Skeletal muscle tissue (tissue), 4 donors: ENCODE measurements around the gene BLMH. TPM values are rescaled to one million over a fixed set of nuclear protein-coding genes. Genes with fewer than 3 reads are reported as not detected.

Experiments
- H3K27ac ChIP-seq: one replicate; pipeline ENCODE4 v1.7.0; 2013; ENCODE audit warnings: mild to moderate bottlenecking, low read depth, low read length, inconsistent platforms
- H3K27me3 ChIP-seq, 3 donors: one replicate each; pipeline ENCODE4 v1.7.0; 2013; ENCODE audit warnings: low read length in 3 of 3; ENCODE audit not compliant: control insufficient read depth in 3 of 3, insufficient read depth in 3 of 3
- H3K36me3 ChIP-seq, 3 donors: one replicate each; pipeline ENCODE4 v1.7.0; 2013; ENCODE audit warnings: low read length in 3 of 3; ENCODE audit not compliant: control insufficient read depth in 3 of 3, insufficient read depth in 3 of 3
- H3K4me1 ChIP-seq, 3 donors: one replicate each; pipeline ENCODE4 v1.7.0; 2013; ENCODE audit warnings: low read length in 3 of 3, mild to moderate bottlenecking in 3 of 3; ENCODE audit not compliant: control insufficient read depth in 3 of 3, insufficient read depth in 3 of 3
- H3K4me3 ChIP-seq, 3 donors: one replicate each; pipeline ENCODE4 v1.7.0; 2013; ENCODE audit warnings: low read length in 3 of 3
- H3K9ac ChIP-seq, 3 donors: one replicate each; pipeline ENCODE4 v1.7.0; 2013; ENCODE audit warnings: low read length in 3 of 3, mild to moderate bottlenecking in 3 of 3, moderate library complexity in 2 of 3, low read depth in 1 of 3
- H3K9me3 ChIP-seq, 3 donors: one replicate each; pipeline ENCODE4 v1.7.0; 2013; ENCODE audit warnings: low read length in 3 of 3; ENCODE audit not compliant: control insufficient read depth in 3 of 3
- total RNA-seq: library from RNA; depleted of rRNA; stranded (reverse); fragments of >200 nt; gene quantifications from one replicate; pipeline ENCODE4 v1.2.3, GENCODE V29; 2014
- donor health status: Osteomylitis.

Gene BLMH
- total RNA-seq, 1 donor from 2014 or later = 37.1 TPM

DNA sequence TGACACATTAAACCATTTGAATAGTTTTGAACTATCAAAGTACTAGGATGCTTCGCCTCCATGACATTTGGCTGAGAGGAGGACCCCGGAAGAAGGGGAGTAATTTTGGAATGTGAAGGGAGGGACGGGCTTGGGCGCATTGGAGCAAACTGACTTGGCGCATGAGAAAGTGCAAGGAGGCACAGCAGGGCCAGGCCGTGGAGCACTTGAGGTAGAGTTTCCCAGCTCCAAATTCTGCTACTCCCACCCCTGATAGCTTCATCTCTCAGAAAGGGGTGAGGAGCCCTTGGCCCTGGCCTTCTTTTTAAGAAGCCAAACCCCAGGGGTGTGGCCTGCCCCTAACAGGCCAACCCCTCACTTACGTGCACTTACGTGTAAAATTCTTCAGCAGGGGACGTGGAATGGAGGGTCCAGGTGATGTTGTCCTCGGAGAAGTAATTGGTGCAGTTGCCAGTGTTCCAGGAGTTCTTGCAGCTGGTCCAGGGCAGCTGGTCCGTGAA is 73.9 kb downstream of the BLMH start:
- Histone ChIP-seq H3K4me3 (no peak overlapping the region), H3K9ac (no peak overlapping the region), H3K4me1 (no peaks in the 10 kb centered on the region), H3K27me3 (peaks cover 0 to 6% (median 2%) of the 10 kb centered on the region in 3 donors), H3K27ac (no peak overlapping the region), H3K9me3 (no peaks in the 10 kb centered on the region), H3K36me3 (no peaks in the 10 kb centered on the region)

DNA sequence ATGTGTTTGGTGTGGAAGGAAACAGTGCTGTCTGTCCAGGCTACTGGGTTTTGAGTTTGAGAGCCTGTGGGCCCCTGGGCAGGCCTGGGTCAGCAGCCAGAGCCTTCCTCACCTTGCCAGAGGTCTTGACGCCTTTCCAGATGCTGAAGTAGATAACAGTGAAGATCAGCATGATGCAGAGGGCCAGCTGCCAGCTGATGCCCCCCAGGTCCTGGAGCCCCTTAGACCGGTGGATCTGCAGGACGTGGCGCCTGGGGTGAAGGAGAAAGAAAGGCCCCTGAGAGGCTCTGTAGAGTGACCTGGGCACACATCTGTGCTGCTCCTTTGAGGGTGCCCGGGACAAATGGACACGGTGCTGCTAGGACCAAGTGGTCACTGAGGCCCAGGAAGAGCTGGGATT is 74.7 kb downstream of the BLMH start:
- H3K4me3 ChIP-seq = no peak overlapping the region
- peaks cover 0 to 3% (median 2%) of the 10 kb centered on the region in 3 donors for H3K27me3 ChIP-seq
- H3K9me3 ChIP-seq = no peaks in the 10 kb centered on the region
- no peak overlapping the region for H3K27ac ChIP-seq
- H3K36me3 ChIP-seq = no peaks in the 10 kb centered on the region
- no peak overlapping the region for H3K9ac ChIP-seq
- no peaks in the 10 kb centered on the region for H3K4me1 ChIP-seq

DNA sequence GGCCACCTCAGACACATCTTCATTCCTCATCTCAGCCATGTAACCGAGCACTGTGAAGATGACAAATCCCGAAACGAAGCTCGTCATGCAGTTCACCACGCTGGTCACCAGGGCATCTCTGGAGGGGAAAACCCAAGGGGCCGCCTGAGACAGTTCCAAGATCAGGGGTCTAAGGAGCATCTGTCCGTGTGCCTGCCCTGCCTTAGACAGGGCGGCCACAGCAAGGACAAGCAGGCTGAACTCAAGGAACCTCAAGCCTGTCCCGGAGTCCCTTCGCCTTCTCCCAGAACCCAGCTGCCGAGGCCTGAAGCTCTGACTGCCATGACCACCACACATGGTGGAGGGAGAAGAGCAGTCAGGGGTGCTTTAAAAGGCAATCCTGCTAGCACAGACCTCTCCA is 79.0 kb downstream of the BLMH start:
- H3K27ac ChIP-seq = no peak overlapping the region
- no peak overlapping the region for H3K4me3 ChIP-seq
- no peak overlapping the region for H3K9ac ChIP-seq
- no peaks in the 10 kb centered on the region for H3K9me3 ChIP-seq
- H3K27me3 ChIP-seq = peaks cover 0 to 6% (median 3%) of the 10 kb centered on the region in 3 donors
- no peaks in the 10 kb centered on the region for H3K36me3 ChIP-seq
- no peaks in the 10 kb centered on the region for H3K4me1 ChIP-seq

DNA sequence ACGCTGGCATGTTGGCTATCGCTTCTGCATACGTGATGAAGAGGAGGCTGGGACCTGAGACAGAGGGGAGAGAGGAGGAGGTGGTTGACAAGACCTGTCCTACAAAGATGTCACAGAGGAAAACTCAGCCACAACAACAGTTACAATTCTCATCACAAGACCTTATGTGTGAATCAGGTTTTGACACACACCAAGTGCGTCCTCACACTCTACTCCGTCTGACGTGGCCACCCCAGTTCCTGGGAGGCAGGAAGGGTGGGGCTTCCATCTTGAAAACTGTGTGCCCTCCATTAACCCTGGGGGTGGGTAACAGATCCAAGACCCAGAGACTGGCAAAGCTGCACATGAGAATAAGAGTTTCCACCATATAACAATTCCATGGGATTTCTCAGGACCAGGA is 80.4 kb downstream of the BLMH start:
- no peak overlapping the region for H3K27ac ChIP-seq
- no peaks in the 10 kb centered on the region for H3K4me1 ChIP-seq
- H3K9ac ChIP-seq = no peak overlapping the region
- H3K9me3 ChIP-seq = no peaks in the 10 kb centered on the region
- H3K36me3 ChIP-seq = no peaks in the 10 kb centered on the region
- H3K4me3 ChIP-seq = no peak overlapping the region
- peaks cover 0 to 7% (median 5%) of the 10 kb centered on the region in 3 donors for H3K27me3 ChIP-seq

DNA sequence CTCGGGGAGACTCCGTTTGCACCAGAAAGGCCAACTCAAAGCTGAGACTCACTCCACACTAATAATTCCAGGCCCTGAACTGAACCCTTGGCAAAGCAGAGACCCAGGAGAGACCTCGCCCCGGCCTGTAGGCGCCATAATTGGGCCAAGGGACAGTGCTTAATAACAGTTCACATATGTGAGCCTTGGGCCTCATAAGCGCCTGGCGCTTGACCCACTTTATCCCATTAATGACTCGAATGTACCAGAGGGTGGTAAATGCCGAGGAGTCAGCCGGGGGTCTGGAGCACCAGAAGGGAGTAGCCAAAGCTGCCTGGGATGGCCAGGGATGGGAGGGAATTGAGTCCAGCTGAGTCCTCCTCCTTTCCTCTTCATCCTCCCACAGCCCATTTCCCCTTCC is 80.8 kb downstream of the BLMH start:
- Histone ChIP-seq H3K4me1 (no peaks in the 10 kb centered on the region), H3K27ac (no peak overlapping the region), H3K4me3 (no peak overlapping the region), H3K27me3 (peaks cover 0 to 7% (median 5%) of the 10 kb centered on the region in 3 donors), H3K36me3 (no peaks in the 10 kb centered on the region), H3K9ac (no peak overlapping the region), H3K9me3 (no peaks in the 10 kb centered on the region)

DNA sequence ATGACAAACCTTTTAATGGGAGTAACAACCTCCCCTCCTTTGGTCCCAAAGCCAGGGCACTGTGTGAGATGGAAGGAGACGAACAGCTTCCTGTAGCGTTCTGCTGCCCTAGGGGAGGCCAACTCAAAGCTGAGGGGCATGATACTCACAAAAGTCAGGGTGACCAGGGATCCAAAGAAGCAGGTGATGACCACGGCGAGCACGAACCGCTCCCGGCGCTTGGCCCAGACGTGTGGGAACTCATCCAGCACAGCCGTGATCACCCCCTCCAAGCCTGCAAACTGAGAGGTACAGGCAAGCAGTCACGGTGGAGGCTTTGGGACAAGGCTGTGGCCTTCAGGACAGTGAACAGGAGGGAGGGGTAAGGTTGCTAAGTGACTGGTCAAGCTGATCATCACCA is 81.4 kb downstream of the BLMH start:
- H3K9ac ChIP-seq = no peak overlapping the region
- peaks cover 0 to 7% (median 5%) of the 10 kb centered on the region in 3 donors for H3K27me3 ChIP-seq
- H3K27ac ChIP-seq = no peak overlapping the region
- no peak overlapping the region for H3K4me3 ChIP-seq
- no peaks in the 10 kb centered on the region for H3K4me1 ChIP-seq
- H3K36me3 ChIP-seq = no peaks in the 10 kb centered on the region
- no peaks in the 10 kb centered on the region for H3K9me3 ChIP-seq

DNA sequence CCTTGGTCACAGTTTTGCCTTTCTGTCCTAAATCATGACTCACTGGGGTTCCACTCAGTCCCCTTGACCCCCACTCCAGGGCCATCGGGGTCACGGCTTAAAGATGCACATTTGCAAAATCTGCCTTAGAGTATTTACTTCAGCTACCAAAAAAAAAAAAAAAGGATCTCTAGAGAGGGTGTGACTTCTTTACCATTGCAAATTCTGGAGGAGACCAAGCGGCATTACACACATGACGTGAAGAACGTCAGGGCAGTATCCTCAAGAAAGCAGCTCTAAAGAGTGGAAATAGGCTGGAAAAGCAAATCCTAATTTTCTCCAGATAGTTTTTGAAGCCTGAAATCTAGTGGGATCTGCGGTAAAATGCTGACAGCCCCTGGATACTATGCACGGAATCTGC is 81.8 kb downstream of the BLMH start:
- Histone ChIP-seq H3K9ac (no peak overlapping the region), H3K27me3 (peaks cover 0 to 7% (median 5%) of the 10 kb centered on the region in 3 donors), H3K9me3 (no peaks in the 10 kb centered on the region), H3K36me3 (no peaks in the 10 kb centered on the region), H3K27ac (no peak overlapping the region), H3K4me1 (no peaks in the 10 kb centered on the region), H3K4me3 (no peak overlapping the region)

DNA sequence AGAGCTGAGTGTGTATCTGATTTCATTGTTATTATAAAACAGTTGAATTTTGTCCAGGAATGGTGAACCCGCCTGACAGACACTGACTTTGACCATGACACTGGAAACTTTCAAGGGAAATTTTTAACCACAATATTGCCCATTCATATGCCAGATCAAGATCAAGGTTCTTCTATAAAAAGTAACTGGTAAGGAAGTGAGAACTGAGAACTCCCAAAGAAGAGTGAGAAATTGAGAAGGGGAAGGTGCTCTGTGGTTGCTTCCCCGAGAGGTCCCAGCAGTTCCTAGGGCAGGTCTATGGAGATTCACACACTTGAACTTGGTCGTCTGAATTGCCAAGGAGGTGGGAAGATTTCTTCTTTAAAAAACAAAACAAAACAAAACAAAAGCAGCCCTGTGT is 83.5 kb downstream of the BLMH start:
- H3K27ac ChIP-seq = no peak overlapping the region
- peaks cover 0 to 12% (median 8%) of the 10 kb centered on the region in 3 donors for H3K27me3 ChIP-seq
- no peaks in the 10 kb centered on the region for H3K9me3 ChIP-seq
- no peak overlapping the region for H3K9ac ChIP-seq
- H3K4me3 ChIP-seq = no peak overlapping the region
- H3K36me3 ChIP-seq = no peaks in the 10 kb centered on the region
- H3K4me1 ChIP-seq = no peaks in the 10 kb centered on the region

DNA sequence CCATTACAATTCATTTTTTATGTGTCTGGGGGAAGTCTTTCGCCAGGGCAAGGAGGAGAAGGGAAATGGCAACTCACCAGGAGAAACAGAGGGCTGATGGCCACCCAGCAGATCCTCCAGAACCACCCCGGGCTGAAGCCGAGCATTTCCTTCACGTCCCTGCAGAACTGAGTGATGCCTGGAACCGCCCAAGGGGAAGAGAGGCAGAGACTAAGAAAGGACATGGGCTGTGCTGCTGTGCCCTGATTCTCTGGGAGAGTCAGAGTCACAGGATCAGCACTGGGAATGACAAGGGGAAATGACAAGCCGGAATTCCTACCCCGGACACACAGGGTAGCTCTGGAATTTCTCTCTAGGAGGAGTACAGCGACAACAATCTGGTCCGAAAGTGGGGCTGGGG is 84.1 kb downstream of the BLMH start:
- no peaks in the 10 kb centered on the region for H3K36me3 ChIP-seq
- H3K4me1 ChIP-seq = no peaks in the 10 kb centered on the region
- no peak overlapping the region for H3K27ac ChIP-seq
- H3K9ac ChIP-seq = no peak overlapping the region
- H3K4me3 ChIP-seq = no peak overlapping the region
- peaks cover 0 to 12% (median 12%) of the 10 kb centered on the region in 3 donors for H3K27me3 ChIP-seq
- H3K9me3 ChIP-seq = no peaks in the 10 kb centered on the region

DNA sequence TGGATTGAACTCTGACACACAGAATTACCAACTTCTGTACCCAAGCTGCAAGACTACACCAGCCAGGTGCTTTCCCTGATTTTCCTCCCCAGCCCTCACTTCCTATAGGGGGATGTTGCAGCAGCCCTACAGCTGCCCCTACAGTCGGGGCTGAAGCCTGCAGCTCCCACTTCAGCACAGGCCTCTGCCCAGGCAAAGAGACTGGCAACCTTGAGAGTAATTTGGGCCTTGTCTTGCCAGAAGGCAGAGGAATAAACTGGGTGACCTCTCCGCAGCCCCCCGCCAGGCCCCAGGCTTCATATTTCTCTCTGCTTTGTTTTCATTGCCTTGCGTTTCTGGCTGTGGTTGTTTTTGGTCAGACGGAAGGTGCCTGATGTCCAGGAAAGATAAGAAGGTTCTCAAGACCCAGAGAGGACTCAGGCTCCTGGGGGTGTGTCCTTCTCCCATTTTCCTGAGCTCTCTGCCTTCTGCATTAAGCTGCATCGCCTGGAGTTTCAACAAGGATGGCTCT is 88.2 kb downstream of the BLMH start:
- peaks cover 0 to 18% (median 16%) of the 10 kb centered on the region in 3 donors for H3K27me3 ChIP-seq
- H3K36me3 ChIP-seq = no peaks in the 10 kb centered on the region
- H3K27ac ChIP-seq = no peak overlapping the region
- H3K9me3 ChIP-seq = no peaks in the 10 kb centered on the region
- no peak overlapping the region for H3K4me3 ChIP-seq
- H3K4me1 ChIP-seq = no peaks in the 10 kb centered on the region
- no peak overlapping the region for H3K9ac ChIP-seq
